ENCODE results near the gene CACNA1S. TPM values are rescaled to one million over a fixed set of nuclear protein-coding genes. Genes with fewer than 3 reads are reported as not detected.

CACNA1S gene
- total RNA-seq, 1 donor from 2014 or later = not detected

DNA sequence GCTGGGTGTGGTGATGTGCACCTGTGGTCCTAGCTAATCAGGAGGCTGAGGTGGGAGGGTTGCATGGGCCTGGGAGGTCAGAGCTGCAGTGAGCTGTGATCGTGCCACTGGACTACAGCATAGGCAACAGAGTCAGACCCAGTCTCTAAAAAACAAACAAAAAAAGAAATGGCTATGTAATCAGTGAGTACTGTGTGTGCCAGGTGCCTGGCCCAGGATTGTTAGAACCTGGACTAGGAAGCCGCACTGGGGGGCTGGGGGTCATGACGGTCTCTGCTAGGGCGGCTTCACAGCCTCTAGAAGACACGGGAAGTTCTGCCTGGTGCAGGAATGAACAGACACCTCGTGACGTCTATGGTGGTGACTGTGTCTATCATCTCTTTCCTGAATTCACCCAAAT lies 33.6 kb upstream of the CACNA1S start:
- Mint-ChIP-seq H3K36me3 (ENCODE audit: low read depth, unreplicated experiment) (peaks cover 46% of the 10 kb centered on the region), H3K4me1 (ENCODE audit: low read depth, unreplicated experiment) (no peaks in the 10 kb centered on the region), H3K27me3 (ENCODE audit: low read depth, unreplicated experiment) (no peaks in the 10 kb centered on the region), H3K9me3 (ENCODE audit: unreplicated experiment) (no peaks in the 10 kb centered on the region), H3K27ac (ENCODE audit: unreplicated experiment) (no peak overlapping the region), H3K4me3 (ENCODE audit: unreplicated experiment) (no peak overlapping the region)
- H4K20me1 ChIP-seq (ENCODE audit: insufficient read depth, low read length) = peaks cover 30% of the 10 kb centered on the region
- TF ChIP-seq, protein P1, sequence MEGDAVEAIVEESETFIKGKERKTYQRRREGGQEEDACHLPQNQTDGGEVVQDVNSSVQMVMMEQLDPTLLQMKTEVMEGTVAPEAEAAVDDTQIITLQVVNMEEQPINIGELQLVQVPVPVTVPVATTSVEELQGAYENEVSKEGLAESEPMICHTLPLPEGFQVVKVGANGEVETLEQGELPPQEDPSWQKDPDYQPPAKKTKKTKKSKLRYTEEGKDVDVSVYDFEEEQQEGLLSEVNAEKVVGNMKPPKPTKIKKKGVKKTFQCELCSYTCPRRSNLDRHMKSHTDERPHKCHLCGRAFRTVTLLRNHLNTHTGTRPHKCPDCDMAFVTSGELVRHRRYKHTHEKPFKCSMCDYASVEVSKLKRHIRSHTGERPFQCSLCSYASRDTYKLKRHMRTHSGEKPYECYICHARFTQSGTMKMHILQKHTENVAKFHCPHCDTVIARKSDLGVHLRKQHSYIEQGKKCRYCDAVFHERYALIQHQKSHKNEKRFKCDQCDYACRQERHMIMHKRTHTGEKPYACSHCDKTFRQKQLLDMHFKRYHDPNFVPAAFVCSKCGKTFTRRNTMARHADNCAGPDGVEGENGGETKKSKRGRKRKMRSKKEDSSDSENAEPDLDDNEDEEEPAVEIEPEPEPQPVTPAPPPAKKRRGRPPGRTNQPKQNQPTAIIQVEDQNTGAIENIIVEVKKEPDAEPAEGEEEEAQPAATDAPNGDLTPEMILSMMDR (IDR thresholded peaks at IDR 0.05; ENCODE audit: insufficient read depth, low read depth, low read length) = no peak
- TF ChIP-seq EZH2 (IDR thresholded peaks at IDR 0.05; ENCODE audit: insufficient read depth, low read length) = no peak
- H3K4me1 ChIP-seq (ENCODE audit: insufficient read depth, low read length) = no peaks in the 10 kb centered on the region
- H2AFZ ChIP-seq (ENCODE audit: low read depth, low read length) = no peak overlapping the region
- no peaks in the 10 kb centered on the region for H3K79me2 ChIP-seq (ENCODE audit: insufficient read depth, low read length)
- H3K27me3 ChIP-seq (ENCODE audit: insufficient read depth, low read length) = no peaks in the 10 kb centered on the region
- H3K27ac ChIP-seq (ENCODE audit: low read depth, low read length) = no peak overlapping the region
- no peak overlapping the region for H3K4me2 ChIP-seq (ENCODE audit: low read length)
- H3K4me3 ChIP-seq (ENCODE audit: insufficient read depth, low read depth, low read length) = no peak overlapping the region
- DNase-seq (ENCODE audit: low read depth) (no peak), FAIRE-seq (no peak)
- peaks cover 43% of the 10 kb centered on the region for H3K36me3 ChIP-seq (ENCODE audit: insufficient read depth, low read length)
- no peaks in the 10 kb centered on the region for H3K9me3 ChIP-seq (ENCODE audit: insufficient read depth, low read depth, low read length)
- no peak overlapping the region for H3K9ac ChIP-seq (ENCODE audit: low read length)

DNA sequence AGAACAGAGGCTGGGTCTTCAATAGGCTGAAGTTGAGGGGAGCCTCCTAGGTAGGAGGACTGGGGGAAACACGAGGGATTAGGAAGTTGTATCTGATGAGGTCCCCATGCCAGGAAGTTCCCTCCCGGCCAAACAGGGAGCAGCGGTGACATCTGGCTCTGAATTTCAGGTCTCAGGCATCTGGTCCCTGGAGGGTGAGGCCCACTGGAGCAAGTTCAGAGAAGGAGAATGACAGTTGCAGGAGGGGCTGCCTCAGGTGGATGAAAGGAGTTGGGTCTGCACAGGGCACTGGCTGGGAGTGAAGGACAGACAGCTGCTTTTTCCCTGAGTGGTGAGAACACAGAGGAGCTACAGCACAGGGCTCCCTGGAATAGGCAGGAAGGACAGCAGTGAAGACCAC lies 32.9 kb upstream of the CACNA1S start:
- Mint-ChIP-seq H3K4me1 (ENCODE audit: low read depth, unreplicated experiment) (no peaks in the 10 kb centered on the region), H3K4me3 (ENCODE audit: unreplicated experiment) (no peak overlapping the region), H3K36me3 (ENCODE audit: low read depth, unreplicated experiment) (peaks cover 45% of the 10 kb centered on the region), H3K27ac (ENCODE audit: unreplicated experiment) (no peak overlapping the region), H3K9me3 (ENCODE audit: unreplicated experiment) (no peaks in the 10 kb centered on the region), H3K27me3 (ENCODE audit: low read depth, unreplicated experiment) (no peaks in the 10 kb centered on the region)
- Histone ChIP-seq H3K79me2 (ENCODE audit: insufficient read depth, low read length) (no peaks in the 10 kb centered on the region), H3K4me2 (ENCODE audit: low read length) (no peak overlapping the region), H3K27me3 (ENCODE audit: insufficient read depth, low read length) (no peaks in the 10 kb centered on the region), H2AFZ (ENCODE audit: low read depth, low read length) (no peak overlapping the region), H3K4me3 (ENCODE audit: insufficient read depth, low read depth, low read length) (no peak overlapping the region), H3K4me1 (ENCODE audit: insufficient read depth, low read length) (no peaks in the 10 kb centered on the region), H4K20me1 (ENCODE audit: insufficient read depth, low read length) (peaks cover 35% of the 10 kb centered on the region), H3K9me3 (ENCODE audit: insufficient read depth, low read depth, low read length) (no peaks in the 10 kb centered on the region), H3K36me3 (ENCODE audit: insufficient read depth, low read length) (peaks cover 43% of the 10 kb centered on the region), H3K9ac (ENCODE audit: low read length) (no peak overlapping the region), H3K27ac (ENCODE audit: low read depth, low read length) (no peak overlapping the region)
- TF ChIP-seq EZH2 (IDR thresholded peaks at IDR 0.05; ENCODE audit: insufficient read depth, low read length) = no peak
- TF ChIP-seq, protein P1 (IDR thresholded peaks at IDR 0.05; ENCODE audit: insufficient read depth, low read depth, low read length) = no peak
- no peak for DNase-seq (ENCODE audit: low read depth)
- no peak for FAIRE-seq

DNA sequence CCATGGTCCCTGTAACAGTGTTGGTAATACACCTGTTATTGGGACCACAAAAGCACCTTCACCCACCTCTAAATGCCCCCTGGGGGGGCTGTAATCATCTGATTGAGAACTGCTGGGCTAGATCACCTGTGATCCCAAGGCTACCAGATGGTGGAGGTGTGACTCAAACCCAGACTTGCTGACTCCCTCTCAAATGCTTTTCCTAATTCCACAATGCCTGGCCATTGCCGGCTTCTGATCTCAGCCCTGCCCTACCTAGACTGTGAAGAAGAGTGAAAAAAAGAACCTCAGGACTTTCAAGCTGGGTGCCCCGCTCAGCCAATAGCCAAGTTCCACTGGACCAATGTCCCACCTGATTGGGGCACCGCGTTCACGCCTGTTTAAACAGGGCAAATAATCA lies 32.5 kb upstream of the CACNA1S start:
- Mint-ChIP-seq H3K27me3 (ENCODE audit: low read depth, unreplicated experiment) (no peaks in the 10 kb centered on the region), H3K9me3 (ENCODE audit: unreplicated experiment) (no peaks in the 10 kb centered on the region), H3K4me1 (ENCODE audit: low read depth, unreplicated experiment) (no peaks in the 10 kb centered on the region), H3K27ac (ENCODE audit: unreplicated experiment) (no peak overlapping the region), H3K4me3 (ENCODE audit: unreplicated experiment) (no peak overlapping the region), H3K36me3 (ENCODE audit: low read depth, unreplicated experiment) (peaks cover 45% of the 10 kb centered on the region)
- H3K9ac ChIP-seq (ENCODE audit: low read length) = no peak overlapping the region
- FAIRE-seq (no peak), DNase-seq (ENCODE audit: low read depth) (no peak)
- H3K79me2 ChIP-seq (ENCODE audit: insufficient read depth, low read length) = no peaks in the 10 kb centered on the region
- H3K27ac ChIP-seq (ENCODE audit: low read depth, low read length) = no peak overlapping the region
- peaks cover 43% of the 10 kb centered on the region for H3K36me3 ChIP-seq (ENCODE audit: insufficient read depth, low read length)
- H2AFZ ChIP-seq (ENCODE audit: low read depth, low read length) = no peak overlapping the region
- peaks cover 32% of the 10 kb centered on the region for H4K20me1 ChIP-seq (ENCODE audit: insufficient read depth, low read length)
- H3K9me3 ChIP-seq (ENCODE audit: insufficient read depth, low read depth, low read length) = no peaks in the 10 kb centered on the region
- H3K27me3 ChIP-seq (ENCODE audit: insufficient read depth, low read length) = no peaks in the 10 kb centered on the region
- TF ChIP-seq, protein P1 (IDR thresholded peaks at IDR 0.05; ENCODE audit: insufficient read depth, low read depth, low read length) = no peak
- TF ChIP-seq EZH2 (IDR thresholded peaks at IDR 0.05; ENCODE audit: insufficient read depth, low read length) = no peak
- H3K4me2 ChIP-seq (ENCODE audit: low read length) = no peak overlapping the region
- H3K4me3 ChIP-seq (ENCODE audit: insufficient read depth, low read depth, low read length) = no peak overlapping the region
- no peaks in the 10 kb centered on the region for H3K4me1 ChIP-seq (ENCODE audit: insufficient read depth, low read length)

Data from astrocyte (in vitro differentiated cells and primary cell).